SK-N-SH treated with all-trans-retinoic acid at 6 μM for 48 hours (cell line): ENCODE results near the gene LSM12.

Experiments used
- PPARA ChIP-seq: fragments of 250-450 bp; sonication (Bioruptor Pico); IDR thresholded peaks from 2 replicates; pipeline ENCODE4 v1.5.0; 2020; ENCODE audit warnings: mild to moderate bottlenecking, borderline replicate concordance
- ZNF8 ChIP-seq: fragments of 450-650 bp; formaldehyde crosslinking; IDR thresholded peaks from 2 replicates; pipeline ENCODE4 v1.5.0; 2020; ENCODE audit warnings: mild to moderate bottlenecking, moderate library complexity

GRCh38 chr17:44005527-44006271, 60.8 kb downstream of the LSM12 start:
- no peak for TF ChIP-seq ZNF8
- no peak for TF ChIP-seq PPARA (CRISPR knock-in tag)
